Suprapubic skin (tissue), 4 donors: ENCODE results near the gene FNDC5. TPM values are rescaled to one million over a fixed set of nuclear protein-coding genes. Genes with fewer than 3 reads are reported as not detected.

ENCODE experiments used
- DNase-seq, 2 donors: peaks; one replicate each; pipeline ENCODE4 v3.0.0-alpha.2; 2019; ENCODE audit warnings: low spot score in 2 of 2
- H3K27ac ChIP-seq: fragments of 200-600 bp; sonication (generic); one replicate; pipeline ENCODE4 v1.5.1; 2019
- H3K27me3 ChIP-seq: fragments of 200-600 bp; sonication (generic); one replicate; pipeline ENCODE4 v1.5.1; 2019
- H3K36me3 ChIP-seq: fragments of 200-600 bp; sonication (generic); one replicate; pipeline ENCODE4 v1.5.1; 2019
- H3K4me1 ChIP-seq: fragments of 200-600 bp; sonication (generic); one replicate; pipeline ENCODE4 v1.5.1; 2019
- H3K4me3 ChIP-seq: fragments of 200-600 bp; sonication (generic); one replicate; pipeline ENCODE4 v1.5.1; 2019; ENCODE audit warnings: mild to moderate bottlenecking
- H3K9me3 ChIP-seq: fragments of 200-600 bp; sonication (generic); one replicate; pipeline ENCODE4 v1.5.1; 2019
- CTCF ChIP-seq, 2 donors: fragments of 200-600 bp in 1 of 2; fragments of 450-650 bp in 1 of 2; sonication (generic) in 1 of 2; IDR thresholded peaks; one replicate each; pipeline ENCODE4 v1.5.1; 2016 to 2019; ENCODE audit warnings: antibody characterized with exemption in 2 of 2, mild to moderate bottlenecking in 1 of 2, moderate library complexity in 1 of 2
- EP300 ChIP-seq: sonication (generic); formaldehyde crosslinking; IDR thresholded peaks from one replicate; pipeline ENCODE4 v1.6.1; 2017; ENCODE audit warnings: antibody characterized with exemption
- POLR2A ChIP-seq, 2 donors: fragments of 450-650 bp; IDR thresholded peaks; one replicate each; pipeline ENCODE4 v1.6.1; 2017; ENCODE audit warnings: antibody characterized with exemption in 2 of 2, mild to moderate bottlenecking in 2 of 2, moderate library complexity in 2 of 2
- POLR2AphosphoS5 ChIP-seq, 3 donors: sonication (generic); formaldehyde crosslinking; IDR thresholded peaks; one replicate each; pipeline ENCODE4 v1.6.1; 2017; ENCODE audit warnings: antibody characterized with exemption in 3 of 3
- WGBS: methylation state at CpG from one replicate; pipeline ENCODE4 v1.1.5; 2018; 5-methylcytosine and 5-hydroxymethylcytosine counted together
- total RNA-seq, 4 donors: library from RNA; depleted of rRNA; stranded (reverse); fragments of >200 nt; gene quantifications; one replicate each; pipeline ENCODE4 v1.1.0, GENCODE V29; 2016

The FNDC5 gene
- total RNA-seq: 1 to 10 TPM in 2 of 4 donors, under 1 TPM in 1, not detected in 1; 0.48 to 3.0 (median 1.6) TPM

- H3K4me3 ChIP-seq: peak within 1 kb of the TSS; percentile 48
- DNase-seq: peak in 1 of 2 donors; percentile 65
- no peak within 1 kb of the TSS for H3K27ac ChIP-seq
- WGBS: 5% methylated on average over 21 of the region's 99 CpGs
- peaks cover 26% of the 10 kb centered on the region for H3K27me3 ChIP-seq
- TF ChIP-seq POLR2AphosphoS5 (IDR thresholded peaks at IDR 0.05) (no peak), EP300 (no peak), CTCF (IDR thresholded peaks at IDR 0.05) (no peak), POLR2A (IDR thresholded peaks at IDR 0.05) (no peak)
- peaks cover 27% of the 10 kb centered on the region for H3K4me1 ChIP-seq
- H3K9me3 ChIP-seq: no peaks in the 10 kb centered on the region
- no peaks in the 10 kb centered on the region for H3K36me3 ChIP-seq
Measured at GRCh38 chr1:32870615-32871363, at the start of gene FNDC5. TSS of gene FNDC5 (minus strand) at chr1:32870912.

- Histone ChIP-seq H3K36me3 (no peaks in the 10 kb centered on the region), H3K4me1 (peaks cover 5% of the 10 kb centered on the region), H3K27ac (no peak overlapping the region), H3K4me3 (no peak overlapping the region), H3K9me3 (no peaks in the 10 kb centered on the region), H3K27me3 (peaks cover 25% of the 10 kb centered on the region)
- no peak for DNase-seq
- TF ChIP-seq POLR2A (IDR thresholded peaks at IDR 0.05) (no peak), CTCF (IDR thresholded peaks at IDR 0.05) (no peak), EP300 (no peak), POLR2AphosphoS5 (IDR thresholded peaks at IDR 0.05) (no peak)
- WGBS: 85% methylated on average over 11 of the region's 11 CpGs
Measured at GRCh38 chr1:32919811-32920733, 49.4 kb upstream of the FNDC5 start.

- TF ChIP-seq CTCF (IDR thresholded peaks at IDR 0.05): no peak
- TF ChIP-seq POLR2A (IDR thresholded peaks at IDR 0.05): no peak
- no peak for TF ChIP-seq EP300
- TF ChIP-seq POLR2AphosphoS5 (IDR thresholded peaks at IDR 0.05): no peak
- Histone ChIP-seq H3K27ac (no peak overlapping the region), H3K27me3 (peaks cover 8% of the 10 kb centered on the region), H3K36me3 (no peaks in the 10 kb centered on the region), H3K4me3 (no peak overlapping the region), H3K4me1 (no peaks in the 10 kb centered on the region), H3K9me3 (no peaks in the 10 kb centered on the region)
- DNase-seq: no peak
- WGBS: 67% methylated on average over 1 of the region's 1 CpG
Measured at GRCh38 chr1:32918179-32918578, 47.5 kb upstream of the FNDC5 start.

- TF ChIP-seq POLR2A (IDR thresholded peaks at IDR 0.05) (no peak), POLR2AphosphoS5 (IDR thresholded peaks at IDR 0.05) (no peak), EP300 (no peak), CTCF (IDR thresholded peaks at IDR 0.05) (no peak)
- no peak for DNase-seq
- Histone ChIP-seq H3K36me3 (no peaks in the 10 kb centered on the region), H3K4me1 (no peaks in the 10 kb centered on the region), H3K27ac (no peak overlapping the region), H3K9me3 (no peaks in the 10 kb centered on the region), H3K27me3 (peaks cover 3% of the 10 kb centered on the region), H3K4me3 (no peak overlapping the region)
- whole genome bisulfite sequencing: 79% methylated on average over 7 of the region's 7 CpGs
Measured at GRCh38 chr1:32917521-32917920, 46.8 kb upstream of the FNDC5 start.
